ENCODE measurements around the gene NEK5.

NEK5 gene

DNA sequence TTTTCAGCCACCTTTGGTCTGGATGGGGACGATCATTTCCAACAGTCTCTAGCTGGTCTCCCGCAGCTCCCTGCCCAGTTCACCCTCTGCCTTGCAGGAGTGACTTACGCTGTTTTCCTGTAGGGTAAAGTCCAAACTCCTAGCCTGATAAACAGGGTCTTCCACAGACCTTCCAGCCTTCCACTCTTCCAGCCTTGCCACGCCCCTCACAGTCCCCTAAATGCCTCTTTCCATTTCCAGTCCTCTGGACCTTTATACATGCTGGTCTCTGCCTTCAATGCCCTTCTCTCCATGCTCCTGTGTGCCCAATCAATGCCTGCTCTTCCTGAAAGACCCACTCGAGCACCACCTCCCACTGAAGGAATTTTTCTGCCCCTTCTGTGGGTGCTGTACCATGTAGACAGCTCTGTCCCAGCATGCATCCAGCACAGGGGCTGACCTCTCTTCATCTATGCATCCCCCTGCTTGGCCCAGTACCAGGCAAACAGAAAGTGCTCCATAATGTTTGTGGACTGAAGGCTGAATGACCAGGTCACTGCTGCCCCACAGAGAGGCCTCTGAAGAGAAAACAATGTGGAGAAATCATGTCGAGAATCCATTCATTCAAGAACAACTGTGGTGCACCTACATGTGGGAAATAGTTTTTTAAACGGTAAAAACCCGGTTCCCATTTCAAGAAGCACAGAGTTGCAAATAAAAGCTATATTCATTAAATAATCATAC is 122.2 kb downstream of the NEK5 start:
- no peak for DNase-seq

DNA sequence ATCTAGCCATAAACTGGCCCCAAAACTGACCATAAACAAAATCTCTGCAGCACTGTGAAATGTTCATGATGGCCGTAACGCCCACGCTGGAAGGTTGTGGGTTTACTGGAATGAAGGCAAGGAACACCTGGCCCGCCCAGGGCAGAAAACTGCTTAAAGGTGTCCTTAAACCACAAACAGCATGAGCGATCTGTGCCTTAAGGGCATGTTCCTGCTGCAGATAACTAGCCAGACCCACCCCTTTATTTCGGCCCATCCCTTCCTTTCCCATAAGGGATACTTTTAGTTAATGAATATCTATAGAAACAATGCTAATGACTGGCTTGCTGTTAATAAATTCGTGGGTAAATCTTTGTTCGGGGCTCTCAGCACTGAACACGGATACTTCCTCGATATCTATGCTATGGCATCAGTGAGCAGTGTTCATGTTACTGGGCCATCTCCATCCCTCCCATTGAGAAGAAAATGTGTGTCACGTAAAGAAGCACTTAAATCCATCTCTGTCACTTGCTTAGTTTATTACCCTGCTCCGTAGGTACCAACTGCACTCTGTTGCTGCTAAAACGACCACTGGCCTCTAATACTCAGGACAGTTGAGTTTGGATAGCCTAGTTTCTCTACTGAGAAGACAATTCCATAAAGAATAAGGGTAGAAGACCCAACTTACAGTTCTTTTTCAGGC is 122.9 kb downstream of the NEK5 start:
- DNase-seq: no peak

DNA sequence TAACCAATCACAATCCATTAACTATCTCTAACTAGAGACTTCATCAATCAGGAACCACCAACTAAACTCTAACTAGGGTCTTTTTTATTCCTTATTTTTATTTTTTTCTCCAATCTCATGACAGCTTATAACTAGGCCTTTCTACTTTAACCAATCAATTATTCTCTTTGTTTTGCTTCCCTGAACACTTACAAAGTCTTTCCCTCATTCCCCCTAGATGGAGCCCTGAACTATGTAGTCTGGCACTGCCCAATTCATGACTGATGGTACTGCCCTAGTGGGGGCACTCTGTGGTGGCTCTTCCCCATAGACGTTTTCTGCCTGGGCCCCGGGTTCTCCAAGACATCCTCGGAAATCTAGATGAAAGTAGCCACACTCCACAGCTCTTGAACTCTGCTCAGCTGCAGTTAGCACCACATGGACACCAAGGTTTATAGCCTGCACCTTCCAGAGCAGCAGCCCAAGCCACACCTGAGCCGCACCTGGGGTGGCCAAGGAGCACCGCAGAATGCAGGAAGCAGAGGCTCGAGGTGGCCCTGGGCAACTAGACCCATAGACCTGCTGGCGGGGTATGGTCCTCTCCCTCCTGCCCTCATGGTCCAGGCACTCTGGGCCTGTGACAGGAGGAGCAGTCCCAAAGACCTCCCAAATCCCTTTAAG is 124.2 kb downstream of the NEK5 start:
- DNase-seq: no peak

DNA sequence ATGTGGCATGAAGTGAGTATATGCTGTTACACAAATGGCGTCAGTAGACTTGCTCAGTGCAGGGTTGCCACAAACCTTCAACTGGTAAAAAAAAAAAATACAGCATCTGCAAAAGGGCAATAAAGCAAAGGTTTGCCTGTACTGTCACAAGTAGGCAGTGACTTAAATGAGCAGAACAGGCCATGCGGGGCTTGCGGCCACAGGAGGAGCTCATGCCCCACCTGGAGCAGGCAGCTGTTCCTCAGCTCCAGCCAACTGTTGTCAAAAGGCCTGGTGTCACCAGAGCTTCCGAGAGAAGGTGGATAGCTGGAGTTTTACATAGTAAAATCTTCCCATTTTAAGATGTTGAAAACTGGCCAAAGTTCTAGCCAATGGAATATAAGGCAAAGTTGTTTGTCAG is 125.3 kb downstream of the NEK5 start:
- DNase-seq: no peak

DNA sequence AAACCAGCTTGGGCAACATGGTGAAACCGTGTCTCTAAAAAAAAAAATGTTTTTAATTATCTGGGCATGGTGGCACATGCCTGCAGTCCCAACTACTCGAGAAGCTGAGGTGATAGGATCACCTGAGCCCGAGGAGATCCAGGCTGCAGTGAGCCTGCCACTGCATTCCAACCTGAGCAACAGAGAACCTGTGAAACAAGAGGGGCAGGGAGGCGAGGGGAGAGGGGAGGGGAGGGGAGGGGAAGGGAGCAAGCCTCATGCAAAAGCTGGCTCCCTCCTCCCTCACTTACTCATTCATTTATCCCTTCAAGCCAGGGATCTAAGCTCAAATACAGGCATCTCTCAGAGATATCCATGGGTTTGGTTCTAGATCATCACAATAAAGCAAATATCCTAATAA is 126.5 kb downstream of the NEK5 start:
- no peak for DNase-seq

DNA sequence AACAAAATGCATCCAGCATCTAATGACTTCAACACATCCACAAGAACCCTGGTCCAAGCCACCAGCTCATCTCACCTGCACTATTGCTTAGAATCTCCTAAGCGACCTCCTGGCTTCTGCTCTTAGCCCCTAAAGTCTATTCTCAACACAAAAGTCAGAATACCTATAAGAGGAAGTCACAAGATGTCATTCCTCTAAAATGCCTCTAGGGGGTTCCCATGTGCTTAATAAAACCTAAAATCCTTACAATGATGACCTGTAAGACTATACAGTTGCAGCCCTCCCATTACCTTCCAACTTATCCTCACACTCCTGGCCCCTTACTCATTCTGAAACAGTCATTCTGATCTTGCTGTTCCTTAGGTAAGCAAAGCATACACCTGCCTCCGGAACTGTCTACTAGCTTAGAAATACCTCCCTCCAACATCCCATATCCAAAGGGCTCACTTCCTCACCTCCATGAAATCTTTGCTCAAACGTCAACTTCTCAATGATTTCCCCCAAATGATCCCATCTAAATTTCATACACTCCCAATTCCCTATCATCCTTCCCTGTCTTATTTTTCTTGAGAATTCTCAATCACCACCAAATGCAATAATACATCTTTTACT is 127.6 kb downstream of the NEK5 start:
- peak; percentile 16 for DNase-seq

DNA sequence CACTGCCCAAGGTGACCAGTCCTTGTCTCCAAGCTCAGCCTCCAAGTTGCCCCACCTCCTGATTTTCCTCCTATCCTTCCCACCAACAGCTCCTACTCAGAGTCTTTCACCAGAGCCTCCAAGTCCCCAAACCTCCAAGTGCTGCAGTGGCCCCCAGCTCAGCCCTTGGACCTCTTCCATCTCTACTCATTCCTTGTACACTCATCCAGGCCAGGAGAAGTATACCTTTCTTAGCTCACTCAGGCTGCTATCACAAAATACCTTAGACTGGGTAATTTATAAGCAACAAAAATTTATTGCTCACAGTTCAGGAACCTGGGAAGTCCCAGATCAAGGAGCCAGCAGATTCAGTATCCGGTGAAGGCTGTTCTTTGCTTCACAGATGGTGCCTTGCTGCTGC is 129.0 kb downstream of the NEK5 start:
- no peak for DNase-seq

DNA sequence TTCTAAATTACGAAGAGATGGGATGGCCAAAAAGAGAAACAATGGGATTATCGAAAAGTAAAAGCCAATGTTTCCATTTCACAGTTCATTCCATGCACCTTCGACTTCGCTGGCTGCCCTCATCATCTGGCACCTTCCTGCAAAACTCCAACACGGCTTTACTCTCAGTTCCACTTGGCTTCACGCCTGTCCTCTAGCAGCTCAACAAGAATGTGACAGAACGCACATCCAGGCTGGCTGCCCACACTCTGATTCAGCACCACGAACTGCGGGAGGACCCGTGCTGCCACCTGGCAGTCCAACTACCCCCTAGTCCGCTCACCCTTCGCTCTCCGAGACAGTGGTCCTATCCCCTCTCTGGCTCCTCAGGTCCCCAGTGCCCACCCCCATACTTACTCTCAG is 129.4 kb downstream of the NEK5 start:
- peak; percentile 59 for DNase-seq

DNA sequence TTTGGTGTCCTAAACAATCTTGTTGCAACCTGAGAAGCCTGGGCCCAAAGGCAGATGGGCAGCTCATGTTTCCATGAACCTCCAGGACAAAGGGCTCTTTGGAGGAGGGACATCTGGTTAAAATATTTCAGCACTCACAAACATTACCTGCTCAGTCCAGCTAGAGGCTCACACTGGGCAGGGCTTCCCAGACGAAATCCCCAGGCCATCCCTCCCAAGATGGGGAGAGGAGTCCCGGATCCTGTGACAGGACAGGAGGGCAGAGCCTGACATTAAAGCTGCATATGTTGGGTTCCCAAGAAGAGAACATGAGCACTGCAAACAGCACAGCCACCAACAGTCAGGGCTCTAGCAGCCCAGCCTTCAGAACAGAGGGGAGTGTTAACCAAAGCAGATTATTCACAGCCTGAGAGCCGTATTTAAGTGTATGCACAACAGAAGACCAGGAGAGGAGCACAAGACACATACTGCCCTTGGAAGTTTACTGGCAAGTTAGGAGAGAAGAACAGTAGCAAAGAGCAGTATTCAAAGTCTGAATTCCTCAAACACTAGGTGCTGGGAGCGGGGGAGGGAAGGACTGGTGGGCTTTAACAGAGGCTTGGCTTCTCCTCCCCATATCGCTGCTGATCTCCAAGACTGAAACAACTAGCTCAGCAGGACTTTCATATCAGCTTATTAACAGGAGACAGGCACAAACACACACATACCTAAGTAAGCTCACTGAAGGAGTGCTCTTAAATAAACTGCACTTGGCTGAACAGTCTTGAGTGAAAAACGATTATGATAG is 130.0 kb downstream of the NEK5 start:
- DNase-seq: peak; percentile 59

DNA sequence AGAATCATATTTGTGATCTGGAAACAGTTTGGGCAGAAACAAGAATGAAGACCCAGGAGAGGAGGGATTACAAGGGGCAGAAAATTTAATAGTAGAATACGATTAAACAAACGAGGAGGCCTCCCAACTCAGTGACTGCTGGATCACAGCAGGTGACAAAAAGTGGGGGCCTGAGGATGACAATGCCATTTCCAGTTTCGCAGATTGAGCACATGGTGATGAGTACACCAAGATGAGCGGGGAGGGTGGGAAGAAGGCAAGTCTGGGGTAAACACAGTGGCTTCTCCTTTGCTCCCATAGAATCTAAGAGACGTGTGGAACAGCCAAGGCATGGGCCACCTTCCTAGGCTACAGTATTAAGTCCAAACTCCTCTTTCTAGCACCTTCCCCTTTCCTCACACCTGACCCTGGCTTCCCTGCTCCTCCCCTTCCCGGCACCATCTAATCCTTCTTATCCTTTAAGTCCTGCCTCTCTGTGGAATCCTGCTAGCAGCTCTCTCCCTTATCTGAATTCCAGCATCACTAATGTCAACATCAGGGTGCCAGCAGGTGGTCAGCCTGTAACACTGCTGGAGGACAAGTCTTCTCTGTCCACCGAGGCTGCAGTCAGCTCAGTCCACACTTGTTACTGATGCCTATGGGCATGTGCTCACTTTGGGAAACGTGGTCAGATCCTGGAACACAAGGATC is 131.1 kb downstream of the NEK5 start:
- no peak for DNase-seq

DNA sequence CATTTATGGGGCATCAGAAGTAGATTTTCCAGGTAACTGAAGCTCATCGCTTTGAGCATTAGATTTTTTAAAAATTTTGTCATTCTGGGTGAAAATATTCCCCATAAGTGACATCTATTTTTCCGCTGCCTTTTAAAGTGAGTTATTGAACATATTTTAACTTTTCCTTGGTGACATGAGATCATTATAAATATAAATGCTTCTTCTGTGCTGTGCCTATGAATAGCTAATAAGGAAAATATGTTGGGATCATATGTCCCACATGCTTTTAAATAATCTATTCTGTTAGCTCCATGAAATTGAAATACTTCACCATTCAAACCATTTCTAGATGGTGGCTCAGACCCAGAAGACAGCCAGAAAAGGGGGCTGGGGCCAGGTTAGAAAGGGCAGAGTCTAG is 131.7 kb downstream of the NEK5 start:
- no peak for DNase-seq

DNA sequence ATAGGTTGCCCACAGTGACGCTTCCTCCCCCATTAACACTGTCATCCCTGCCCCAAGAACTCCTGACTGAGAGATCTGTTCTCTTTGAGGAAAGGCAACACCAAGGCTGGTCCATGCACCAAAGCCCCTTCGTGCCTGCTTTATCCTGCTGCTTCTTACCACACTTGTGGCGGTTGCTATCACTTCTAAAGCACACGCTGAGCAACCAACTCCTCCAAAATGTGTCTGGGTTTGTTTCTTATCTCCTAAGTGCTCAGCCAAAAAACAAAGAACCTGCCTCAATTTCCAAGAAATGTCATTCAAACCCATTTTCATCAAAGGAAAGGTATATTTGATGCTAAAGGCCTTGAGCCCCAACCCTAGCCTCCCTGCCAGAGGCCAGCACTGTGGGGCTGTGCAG is 132.2 kb downstream of the NEK5 start:
- no peak for DNase-seq

DNA sequence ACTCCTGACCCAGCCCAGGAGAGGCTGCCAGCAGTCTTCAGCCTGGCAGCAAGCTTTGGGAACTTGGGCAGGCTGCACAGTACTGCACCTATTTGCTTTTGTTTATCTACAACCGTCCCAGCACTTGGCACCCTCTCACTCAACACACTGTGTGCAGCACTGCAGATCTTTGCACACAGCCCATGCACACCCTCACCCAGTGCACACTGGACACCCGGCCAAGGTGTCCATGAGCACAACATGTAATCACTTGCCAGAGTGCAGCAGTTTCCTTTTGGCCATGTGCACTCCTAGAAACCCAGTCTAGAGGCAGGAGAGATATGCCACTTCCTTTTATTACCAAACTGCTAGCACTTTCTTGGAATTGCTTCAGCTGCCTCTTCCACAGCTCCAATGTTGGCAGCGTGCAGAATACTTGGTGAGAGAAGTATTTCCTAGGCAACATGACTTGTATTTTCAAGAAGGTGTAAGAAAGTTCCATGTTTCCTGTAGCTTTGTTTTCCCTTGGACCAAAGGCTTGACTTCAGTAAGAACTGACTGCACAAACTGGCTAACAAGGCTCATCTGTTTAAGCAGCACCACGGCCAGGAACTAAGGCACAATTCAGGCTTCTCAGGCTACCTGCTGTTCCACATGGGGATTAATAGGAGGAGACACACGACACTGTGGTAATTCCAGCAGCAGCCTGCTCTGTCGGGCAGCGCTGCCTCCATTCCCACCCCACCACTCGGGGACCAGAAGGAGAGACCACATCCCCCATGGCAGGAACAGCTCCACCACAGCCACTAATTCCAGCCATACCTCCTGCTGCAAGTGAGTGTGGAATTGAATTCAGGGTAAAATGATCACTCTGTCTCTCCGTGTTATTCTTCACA is 133.0 kb downstream of the NEK5 start:
- DNase-seq: no peak

DNA sequence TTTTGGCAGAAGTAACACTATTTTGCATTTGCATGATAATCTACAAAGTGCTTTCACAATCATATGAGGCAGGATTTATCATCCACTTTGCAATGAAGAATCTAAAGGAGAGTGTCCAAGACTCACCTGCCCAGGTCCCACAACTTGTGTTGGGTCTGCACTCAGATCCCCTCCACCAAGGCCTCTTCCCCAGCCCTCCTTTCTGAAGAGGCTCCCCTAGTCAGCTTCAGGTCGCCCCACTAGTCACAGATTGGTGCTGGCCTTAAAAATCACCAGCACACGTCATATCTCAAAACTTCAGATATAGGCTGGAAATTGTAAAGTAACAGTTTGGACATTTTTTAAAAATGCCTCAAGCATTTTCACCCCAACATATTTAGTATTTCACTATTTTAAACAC is 135.2 kb downstream of the NEK5 start:
- no peak for DNase-seq

DNA sequence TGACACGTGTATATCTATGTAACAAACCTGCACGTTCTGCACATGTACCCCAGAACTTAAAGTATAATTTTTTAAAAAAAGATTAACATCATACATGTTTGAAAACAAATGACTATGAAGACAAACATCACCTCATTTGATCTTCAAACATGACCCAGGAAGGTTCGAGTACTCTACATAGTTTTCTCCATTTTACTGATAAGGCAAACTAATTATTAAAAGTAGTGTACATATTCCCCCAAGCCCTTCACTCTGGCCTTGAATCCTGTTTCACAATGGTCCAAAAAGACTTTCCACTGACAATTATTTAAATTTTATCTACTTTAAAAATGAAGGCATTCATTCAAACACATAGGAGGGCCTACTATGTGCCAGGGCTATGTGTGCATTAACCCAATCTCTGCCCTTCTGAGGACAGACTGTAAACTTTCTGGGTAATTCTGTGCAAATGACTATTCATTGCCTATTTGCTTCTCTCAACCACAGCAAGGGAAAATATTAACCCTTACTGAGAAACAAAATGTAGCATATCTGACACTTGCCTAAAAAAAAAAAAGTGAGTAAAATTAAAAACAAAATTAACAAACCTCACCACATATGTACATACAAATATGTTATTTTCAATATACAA is 139.8 kb downstream of the NEK5 start:
- DNase-seq: no peak
